PC-3 (cell line): Measurements from ENCODE around the gene ALDH2.

Experiments used
- EZH2 ChIP-seq: fragments of 300-600 bp; sonication (generic); IDR thresholded peaks from one replicate; pipeline ENCODE4 v1.6.1; 2017; ENCODE audit warnings: antibody characterized with exemption, mild to moderate bottlenecking, low read length; ENCODE audit not compliant: unreplicated experiment
- EZH2phosphoT487 ChIP-seq: fragments of 300-600 bp; sonication (generic); IDR thresholded peaks from 2 replicates; pipeline ENCODE4 v1.6.1; 2018; ENCODE audit warnings: mild to moderate bottlenecking, antibody characterized with exemption, low read length, borderline replicate concordance
- TF ChIP-seq, protein P1 (sequence below): fragments of 300-600 bp; sonication (generic); conservative IDR thresholded peaks from 2 replicates; pipeline ENCODE4 v1.5.1; 2017; ENCODE audit warnings: antibody characterized with exemption, low read depth, mild to moderate bottlenecking, low read length

DNA sequence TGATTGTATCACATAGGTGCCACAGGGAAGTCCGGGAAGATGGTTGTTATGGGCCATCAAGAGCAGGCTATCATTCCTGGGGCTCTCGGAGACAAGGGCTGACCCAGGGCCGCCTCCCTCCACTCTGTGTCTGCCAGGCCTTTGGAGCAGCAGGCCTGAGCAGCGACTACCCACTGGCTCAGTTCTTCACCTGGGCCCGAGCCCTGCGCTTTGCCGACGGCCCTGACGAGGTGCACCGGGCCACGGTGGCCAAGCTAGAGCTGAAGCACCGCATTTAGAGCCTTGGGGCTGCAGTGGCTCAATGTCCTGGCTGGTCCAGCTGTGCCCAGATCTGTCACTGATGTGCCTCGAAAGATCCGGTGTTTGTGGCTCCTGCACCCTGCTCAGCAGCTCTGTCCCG, 10.5 kb upstream of the ALDH2 start:
- TF ChIP-seq, protein P1, sequence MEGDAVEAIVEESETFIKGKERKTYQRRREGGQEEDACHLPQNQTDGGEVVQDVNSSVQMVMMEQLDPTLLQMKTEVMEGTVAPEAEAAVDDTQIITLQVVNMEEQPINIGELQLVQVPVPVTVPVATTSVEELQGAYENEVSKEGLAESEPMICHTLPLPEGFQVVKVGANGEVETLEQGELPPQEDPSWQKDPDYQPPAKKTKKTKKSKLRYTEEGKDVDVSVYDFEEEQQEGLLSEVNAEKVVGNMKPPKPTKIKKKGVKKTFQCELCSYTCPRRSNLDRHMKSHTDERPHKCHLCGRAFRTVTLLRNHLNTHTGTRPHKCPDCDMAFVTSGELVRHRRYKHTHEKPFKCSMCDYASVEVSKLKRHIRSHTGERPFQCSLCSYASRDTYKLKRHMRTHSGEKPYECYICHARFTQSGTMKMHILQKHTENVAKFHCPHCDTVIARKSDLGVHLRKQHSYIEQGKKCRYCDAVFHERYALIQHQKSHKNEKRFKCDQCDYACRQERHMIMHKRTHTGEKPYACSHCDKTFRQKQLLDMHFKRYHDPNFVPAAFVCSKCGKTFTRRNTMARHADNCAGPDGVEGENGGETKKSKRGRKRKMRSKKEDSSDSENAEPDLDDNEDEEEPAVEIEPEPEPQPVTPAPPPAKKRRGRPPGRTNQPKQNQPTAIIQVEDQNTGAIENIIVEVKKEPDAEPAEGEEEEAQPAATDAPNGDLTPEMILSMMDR = no peak
- no peak for TF ChIP-seq EZH2
- no peak for TF ChIP-seq EZH2phosphoT487
